GM19372 (cell line): Measurements from ENCODE around the gene MYL6B.

ENCODE experiments used
- ATAC-seq: cut with Tn5 transposase; IDR thresholded peaks from one replicate; pipeline ENCODE4 v1.9.1; 2021; ENCODE audit warnings: mild to moderate bottlenecking, low read depth, moderate library complexity; ENCODE audit not compliant: unreplicated experiment

MYL6B gene

DNA sequence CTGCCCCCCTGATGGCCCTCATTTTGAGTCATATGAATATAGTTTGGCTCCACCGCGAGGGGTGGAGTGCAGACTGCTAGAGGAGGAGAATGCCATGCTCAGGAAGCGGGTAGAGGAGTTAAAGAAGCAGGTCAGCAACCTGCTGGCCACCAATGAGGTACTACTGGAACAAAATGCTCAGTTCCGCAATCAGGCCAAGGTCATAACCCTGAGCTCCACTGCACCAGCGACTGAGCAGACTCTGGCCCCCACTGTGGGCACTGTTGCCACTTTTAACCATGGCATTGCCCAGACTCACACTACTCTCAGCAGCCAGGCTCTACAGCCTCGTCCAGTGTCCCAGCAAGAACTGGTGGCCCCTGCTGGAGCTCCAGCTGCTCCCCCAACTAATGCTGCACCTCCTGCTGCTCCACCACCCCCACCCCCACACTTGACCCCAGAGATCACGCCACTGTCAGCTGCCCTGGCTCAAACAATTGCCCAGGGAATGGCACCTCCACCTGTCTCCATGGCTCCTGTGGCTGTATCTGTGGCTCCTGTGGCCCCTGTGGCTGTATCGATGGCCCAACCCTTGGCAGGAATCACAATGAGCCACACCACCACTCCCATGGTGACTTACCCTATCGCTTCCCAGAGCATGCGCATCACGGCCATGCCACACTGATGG, 31.1 kb upstream of the MYL6B start:
- no peak for ATAC-seq

DNA sequence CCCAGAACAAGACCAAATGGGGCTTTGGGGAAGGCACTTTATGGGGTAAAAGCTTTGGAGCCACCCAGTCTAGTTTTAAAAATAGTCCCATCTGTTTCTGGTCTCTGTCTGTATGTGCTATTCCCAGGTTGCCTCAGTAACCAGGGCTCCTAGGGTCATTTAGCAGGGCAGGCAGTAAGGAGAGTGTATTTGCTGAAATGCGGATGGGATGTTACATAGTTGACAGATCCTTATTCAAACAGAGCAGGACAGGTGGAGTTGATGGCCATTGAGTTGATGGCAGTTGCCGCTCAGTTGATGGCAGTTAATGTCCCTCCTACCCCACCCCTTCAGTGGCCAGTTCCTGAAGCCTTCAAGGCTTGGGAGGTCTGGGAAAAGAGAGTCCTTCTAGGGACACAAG, 29.8 kb upstream of the MYL6B start:
- ATAC-seq: no peak

DNA sequence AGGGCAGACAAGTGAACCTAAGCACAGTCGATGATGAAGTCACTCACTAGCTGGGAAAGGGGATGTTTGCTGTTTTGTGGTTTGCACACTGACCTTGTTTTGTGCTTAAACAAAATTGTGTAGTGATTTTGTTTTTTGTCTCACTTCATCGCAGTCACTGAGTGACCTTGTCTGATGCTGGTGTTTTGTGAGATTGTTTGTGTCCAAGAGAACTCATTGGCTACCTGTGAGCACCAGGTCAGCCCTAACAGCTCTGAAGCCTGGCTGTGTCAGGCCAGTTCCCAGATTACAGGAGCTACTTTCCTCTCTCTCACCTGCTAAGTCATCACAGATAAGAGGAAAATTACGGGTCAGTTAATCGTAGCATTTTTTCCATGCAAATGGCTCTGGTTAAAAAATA, 28.3 kb upstream of the MYL6B start:
- ATAC-seq: no peak

DNA sequence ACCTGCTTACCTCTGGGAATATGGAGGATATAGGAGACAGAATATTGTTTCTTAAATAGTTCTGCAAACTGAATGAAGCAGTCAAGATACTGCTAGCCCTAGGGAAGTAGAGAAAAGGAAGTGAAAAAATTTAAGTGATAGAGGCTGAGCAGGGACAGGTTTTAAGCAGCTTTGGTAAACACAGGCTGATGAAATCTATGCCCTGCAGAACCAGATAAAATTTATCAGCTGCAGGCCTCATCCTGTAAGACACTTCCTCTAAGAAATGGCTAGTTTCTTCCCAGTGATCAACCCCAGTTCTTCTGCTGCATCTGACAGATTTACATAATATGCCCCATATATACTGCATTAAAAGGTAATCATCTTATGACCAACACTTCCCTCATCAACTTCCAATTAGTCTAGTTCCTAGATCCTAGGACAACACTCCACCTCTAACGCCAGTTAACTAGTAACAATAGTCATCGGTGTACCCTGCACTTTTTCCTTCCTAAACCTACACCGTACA, 25.6 kb upstream of the MYL6B start:
- no peak for ATAC-seq

DNA sequence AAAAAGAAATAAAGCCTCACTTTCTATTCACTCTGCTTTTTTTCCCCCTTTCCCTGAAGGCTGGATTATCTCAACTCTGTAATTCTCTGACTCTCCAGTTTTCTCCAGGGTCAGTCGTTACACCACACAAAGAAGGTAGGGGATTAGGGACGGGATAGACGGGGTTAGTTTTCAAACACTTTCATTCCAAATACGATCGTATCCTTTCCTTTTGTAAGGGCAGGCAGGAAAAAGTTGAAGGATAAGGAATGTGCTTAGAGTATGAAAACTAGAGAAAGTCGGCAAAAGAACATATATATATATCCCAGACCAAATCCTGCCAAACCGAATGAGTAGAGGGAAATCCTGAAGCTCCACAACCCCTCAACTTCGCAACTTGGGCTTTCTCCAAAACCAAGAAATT, 24.9 kb upstream of the MYL6B start:
- ATAC-seq: no peak

DNA sequence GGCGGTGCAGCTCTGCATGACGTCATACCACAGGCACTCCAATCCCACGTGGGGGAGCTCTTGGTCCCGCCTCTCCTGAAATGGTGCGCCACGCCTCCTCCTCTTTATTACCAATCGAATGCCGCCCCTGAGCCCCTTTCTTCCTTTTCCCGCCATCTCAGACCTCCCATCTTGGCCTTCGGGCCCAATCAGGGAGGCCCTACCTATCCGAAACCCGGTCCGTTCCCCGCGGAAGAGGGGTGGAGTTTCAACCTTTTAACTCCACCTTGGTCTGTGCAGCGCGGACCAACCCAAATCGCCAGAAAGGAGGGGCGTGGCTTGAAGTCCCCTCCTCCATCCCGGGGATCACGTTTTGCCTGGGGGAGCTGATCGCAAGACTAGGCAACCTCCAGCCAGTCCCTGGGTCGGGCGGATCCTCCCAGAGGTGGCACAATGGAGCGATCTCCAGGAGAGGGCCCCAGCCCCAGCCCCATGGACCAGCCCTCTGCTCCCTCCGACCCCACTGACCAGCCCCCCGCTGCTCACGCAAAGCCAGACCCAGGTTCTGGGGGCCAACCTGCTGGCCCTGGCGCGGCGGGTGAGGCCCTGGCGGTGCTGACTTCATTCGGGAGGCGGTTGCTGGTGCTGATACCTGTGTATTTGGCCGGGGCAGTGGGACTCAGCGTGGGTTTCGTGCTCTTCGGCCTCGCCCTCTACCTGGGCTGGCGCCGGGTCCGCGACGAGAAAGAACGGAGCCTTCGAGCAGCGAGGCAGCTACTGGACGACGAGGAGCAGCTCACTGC, 24.3 kb upstream of the MYL6B start, which contains the start of gene ESYT1:
Gene ESYT1 (plus strand): TSS at position 380 of the 782 bp plus-strand sequence. CDS start 53 bp downstream, at position 433.
- peak; percentile 81 for ATAC-seq

DNA sequence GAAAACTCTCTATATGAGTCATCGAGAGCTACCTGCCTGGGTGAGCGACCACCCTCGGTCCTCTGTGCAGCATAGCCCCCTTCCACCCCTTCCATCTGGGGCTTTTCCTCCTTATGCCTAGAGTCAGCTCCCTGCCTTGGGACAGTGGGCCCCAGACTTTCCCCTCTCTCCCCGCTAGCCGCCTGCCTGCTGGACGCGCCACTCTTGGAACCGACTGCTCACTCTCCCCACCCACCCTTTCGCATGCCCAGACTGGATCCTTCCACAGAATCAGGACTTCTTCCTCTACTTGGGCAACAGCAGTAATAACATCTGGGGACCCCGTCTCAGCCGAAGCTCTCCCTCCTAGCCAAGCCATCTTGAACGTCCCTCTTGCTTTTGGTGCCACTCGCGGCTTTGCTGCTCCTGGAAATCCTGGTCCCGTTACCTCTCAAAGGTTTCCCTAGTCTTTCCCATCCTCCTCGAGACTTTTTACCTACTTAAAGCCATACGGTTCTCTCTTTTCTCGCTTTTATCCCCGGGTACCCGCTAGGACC, 23.6 kb upstream of the MYL6B start:
- ATAC-seq: no peak

DNA sequence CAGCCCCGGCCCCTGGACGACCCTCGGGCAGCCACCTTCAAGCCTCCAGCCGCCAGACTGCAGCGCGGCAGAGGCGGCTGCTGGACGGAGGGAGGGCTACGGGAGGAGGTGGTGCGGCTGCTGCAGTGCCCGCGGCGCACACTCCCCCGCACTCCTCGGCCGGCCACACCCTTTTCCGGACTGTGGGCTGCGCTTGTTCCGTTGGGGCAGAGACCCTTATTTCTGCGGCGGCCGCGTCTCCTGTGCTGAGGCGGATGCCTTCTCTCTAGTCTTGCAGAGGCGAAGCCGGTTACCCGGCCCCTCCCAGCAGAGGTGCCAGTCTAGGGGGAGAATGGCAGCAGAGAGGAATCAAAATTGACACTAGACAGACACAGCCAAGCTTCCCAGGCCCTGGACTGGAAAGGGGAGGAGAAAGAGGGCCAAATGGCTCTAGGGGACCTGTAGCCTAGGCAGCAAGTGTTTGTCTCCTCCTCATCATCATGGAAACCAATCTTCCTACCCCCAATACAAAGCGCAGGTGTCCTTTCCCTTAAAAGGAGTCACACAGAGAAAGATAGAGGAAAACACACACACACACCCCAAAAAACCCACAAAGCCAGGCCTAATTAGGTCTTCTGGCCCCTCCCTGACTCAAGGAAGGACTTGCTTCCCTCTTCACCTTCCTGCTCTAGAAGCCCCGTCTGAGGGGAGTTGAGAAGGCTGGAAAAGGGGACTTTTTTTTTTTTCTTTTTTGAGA, 23.0 kb upstream of the MYL6B start:
- ATAC-seq: peak; percentile 37

DNA sequence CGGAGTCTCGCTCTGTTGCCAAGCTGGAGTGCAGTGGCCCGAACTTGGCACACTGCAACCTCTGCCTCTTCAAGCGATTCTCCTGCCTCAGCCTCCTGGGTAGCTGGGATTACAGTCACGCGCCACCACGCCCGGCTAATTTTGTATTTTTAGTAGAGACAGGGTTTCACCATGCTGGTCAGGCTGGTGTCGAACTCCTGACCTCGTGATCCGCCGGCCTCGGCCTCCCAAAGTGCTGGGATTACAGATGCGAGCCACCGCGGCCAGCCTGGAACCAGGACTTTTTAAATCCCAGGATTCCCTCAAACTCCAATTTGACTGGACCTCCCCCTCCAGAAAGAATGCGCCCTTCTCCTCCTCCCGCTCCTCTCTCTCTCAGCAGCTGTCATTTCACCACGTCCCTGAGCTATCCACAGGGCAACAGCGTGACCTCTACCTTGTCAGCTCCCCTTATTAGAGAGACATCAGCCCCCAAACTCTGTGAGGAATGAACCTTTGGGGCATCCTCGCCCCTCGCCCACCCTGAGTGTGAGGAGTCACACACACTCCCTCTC, 22.4 kb upstream of the MYL6B start:
- no peak for ATAC-seq

DNA sequence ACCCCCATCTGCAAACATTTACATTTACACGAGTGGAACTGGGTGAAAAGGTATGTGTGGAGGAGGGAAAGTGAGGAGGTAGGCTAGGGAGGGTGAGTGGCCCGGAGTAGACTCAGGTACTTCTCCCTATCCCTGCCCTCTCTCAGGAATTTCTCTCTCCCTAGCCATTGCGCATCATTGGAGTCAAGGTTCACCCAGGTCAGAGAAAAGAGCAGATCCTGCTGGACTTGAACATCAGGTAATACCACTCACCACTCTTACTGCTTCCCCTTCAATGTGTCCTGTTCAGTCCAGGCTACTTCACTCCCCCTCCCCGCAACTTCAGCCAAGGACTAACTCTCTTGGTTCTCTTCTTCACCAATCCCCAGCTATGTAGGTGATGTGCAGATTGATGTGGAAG, 21.5 kb upstream of the MYL6B start:
- no peak for ATAC-seq

DNA sequence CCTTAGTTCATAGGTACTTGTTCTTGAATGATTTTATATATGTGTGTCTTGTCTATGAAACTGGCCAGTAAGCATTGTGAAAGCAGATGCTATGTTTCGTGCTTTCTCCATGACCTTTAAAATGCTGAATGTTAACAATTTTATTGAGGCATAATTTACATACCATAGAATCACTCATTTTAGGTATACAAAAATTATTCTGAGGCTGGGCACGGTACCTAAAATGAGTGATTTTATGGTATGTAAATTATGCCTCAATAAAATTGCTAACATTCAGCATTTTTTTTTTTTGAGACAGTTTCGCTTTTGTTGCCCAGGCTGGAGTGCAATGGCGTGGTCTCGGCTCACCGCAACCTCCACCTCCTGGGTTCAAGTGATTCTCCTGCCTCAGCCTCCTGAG, 17.5 kb upstream of the MYL6B start:
- no peak for ATAC-seq

DNA sequence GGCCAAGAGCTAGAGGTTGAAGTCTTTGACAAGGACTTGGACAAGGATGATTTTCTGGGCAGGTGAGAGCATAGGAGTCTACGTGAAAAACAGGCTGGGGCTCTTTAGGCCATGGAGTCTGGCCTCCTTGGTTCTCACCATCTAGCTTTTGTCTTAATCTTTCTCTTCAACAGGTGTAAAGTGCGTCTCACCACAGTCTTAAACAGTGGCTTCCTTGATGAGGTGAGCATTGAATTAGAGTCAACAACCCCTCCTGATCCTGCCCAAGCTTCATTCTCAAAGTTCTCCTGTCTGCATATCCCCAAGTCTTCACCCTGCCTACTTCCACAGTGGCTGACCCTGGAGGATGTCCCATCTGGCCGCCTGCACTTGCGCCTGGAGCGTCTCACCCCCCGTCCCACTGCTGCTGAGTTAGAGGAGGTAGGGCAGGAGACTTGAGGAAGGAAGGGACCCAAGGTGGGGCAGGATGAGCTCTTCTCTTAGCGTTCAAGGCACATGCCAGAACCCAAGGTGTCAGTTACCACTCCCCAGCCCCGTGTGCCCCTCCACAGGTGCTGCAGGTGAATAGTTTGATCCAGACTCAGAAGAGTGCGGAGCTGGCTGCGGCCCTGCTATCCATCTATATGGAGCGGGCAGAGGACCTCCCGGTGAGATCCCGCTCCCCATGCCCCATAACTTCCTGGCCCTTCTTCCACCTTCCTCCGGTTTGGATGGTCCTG, 14.4 kb upstream of the MYL6B start:
- ATAC-seq: no peak

DNA sequence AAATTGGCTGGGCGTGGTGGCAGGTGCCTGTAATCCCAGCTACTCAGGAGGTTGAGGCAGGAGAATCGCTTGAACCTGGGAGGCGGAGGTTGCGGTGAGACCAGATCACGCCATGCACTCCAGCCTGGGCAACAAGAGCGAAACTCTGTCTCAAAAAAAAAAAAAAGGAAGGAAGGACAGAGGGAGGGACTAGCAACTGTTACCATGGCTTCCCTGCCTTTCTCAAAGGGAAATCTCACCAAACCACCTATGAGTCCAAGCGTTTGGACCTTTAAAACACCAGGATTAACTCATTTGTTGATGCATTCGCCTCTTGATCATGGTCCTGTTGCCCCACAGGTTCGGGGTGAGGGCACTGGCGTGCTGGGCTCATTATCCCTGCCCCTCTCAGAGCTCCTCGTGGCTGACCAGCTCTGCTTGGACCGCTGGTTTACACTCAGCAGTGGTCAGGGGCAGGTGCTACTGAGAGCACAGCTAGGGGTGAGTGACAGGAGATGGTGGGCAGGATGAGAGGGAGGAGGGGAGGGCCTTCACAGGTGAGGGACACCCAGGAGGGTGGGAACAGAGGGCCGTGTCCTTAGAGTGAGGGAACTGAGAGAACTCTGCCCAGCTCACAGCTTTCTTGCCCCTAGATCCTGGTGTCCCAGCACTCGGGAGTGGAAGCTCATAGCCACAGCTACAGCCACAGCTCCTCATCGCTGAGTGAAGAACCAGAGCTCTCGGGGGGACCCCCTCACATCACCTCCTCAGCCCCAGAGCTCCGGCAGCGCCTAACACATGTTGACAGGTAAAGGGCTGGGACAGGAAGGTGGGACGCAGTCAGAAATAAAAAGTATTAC, 10.2 kb upstream of the MYL6B start:
- ATAC-seq: no peak

DNA sequence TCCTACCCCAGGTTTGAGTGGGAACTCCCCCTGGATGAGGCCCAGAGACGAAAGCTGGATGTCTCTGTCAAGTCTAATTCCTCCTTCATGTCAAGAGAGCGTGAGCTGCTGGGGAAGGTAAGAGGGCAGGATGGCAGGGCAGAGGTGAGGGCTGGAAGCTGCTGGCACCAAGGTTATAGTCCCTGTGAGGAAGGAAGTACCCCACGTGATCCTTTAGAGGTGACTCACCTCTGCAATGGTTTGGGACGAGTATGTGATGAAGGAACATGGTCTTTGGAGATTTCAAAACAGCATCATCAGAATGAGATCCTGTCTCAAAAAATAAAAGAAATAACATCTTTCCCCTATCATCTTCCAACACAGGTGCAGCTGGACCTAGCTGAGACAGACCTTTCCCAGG, 9.2 kb upstream of the MYL6B start:
- ATAC-seq: no peak

DNA sequence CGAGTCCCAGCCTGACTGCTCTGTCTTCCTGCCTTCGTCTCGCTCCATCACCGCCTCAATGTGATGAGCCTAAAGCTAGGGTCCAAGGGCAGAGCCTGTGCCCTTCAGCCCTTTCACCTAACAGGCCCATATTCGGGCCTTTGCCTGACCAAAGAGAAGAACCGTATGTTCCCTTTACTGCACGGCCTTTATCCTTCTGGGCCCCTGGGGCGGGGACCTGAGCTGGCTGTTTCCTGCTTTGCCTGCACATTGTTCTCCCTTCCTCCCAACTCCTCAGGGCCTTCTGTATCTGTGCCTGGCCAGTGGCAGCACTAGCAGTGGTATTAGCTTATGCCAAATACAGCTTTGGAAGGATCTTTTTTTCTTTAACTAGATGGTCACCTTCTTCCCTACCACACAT, 8.5 kb upstream of the MYL6B start:
- ATAC-seq: no peak

DNA sequence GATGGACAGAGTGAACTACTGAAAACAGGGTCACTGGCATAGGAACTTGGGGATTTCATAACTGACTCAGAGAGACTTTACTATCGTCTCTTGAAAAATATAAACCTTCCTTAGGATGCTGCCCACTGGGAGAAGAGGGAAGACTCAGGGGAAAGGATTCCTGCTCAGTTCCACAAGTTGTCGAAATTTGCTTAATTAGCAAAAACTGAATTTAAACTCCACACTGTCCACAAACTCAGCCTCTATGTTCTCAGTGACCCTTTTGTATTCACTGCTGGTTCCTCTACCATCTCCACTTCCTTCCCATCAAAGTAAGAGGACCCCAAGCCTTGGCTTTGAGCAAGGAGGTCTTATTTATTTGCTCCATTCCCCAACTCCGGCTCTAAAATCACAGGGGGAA, 7.2 kb upstream of the MYL6B start:
- no peak for ATAC-seq

DNA sequence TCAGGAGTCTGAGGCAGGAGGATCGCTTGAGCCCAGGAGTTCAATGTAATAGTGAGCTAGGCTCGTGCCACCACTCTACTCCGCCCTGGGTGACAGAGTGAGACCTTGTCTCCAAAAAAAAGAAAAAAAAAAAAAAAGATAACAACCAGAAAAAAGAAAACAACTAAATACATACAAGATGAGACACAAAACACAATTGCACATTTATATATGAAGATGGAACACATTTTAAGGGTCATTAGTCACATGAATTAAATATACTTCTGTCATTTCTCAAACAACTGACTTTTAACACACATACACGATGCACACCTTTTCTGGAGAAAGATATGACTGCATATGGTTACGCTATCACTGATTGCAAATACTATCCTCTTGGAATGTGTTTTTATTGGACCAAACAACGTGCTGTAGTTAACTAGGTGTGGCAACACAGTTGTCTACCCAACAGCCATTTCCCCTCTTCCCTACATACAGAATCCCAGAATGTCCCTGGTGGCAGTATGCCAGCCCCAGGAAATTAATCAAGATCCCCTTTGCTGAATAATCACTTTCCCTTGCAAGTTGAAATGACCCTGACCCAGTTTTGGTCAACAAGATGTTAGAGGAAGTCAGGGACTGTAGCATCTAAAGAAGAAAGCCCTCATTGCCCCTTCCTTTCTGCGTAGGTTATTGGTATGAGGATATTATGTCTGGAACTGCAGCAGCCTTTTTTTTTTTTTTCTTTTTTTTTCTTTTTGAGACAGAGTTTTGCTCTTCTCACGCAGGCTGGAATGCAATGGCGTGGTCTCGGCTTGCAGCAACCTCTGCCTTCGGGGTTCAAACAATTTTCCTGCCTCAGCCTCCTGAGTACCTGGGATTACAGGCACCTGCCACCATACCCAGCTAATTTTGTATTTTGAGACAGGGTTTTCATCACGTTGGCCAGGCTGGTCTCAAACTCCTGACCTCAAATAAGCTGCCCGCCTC, 5.6 kb upstream of the MYL6B start:
- no peak for ATAC-seq

DNA sequence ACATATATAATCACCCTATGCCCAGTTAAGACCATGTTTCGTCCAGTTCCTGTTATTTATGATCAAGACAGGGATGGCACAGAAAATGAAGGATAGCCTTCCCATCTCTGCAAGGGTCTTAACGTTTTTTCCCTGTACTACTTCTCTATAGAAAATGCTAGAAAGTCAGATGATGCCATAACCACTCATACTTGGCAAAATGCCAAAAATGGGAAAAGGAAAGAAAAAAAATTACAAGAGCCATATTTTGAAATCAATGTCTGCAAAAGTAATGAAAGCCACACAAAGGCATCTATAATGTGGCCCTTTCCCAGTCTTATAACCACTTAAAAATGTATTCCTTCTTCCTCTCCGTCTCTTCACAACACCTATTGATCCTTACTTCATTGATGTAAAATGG, 1.8 kb upstream of the MYL6B start:
- ATAC-seq: no peak
